Fibroblast of lung (primary cell): ENCODE data around the gene TMPRSS4. TPM values are rescaled to one million over a fixed set of nuclear protein-coding genes. Genes with fewer than 3 reads are reported as not detected.

Experiments used
- DNase-seq, 2 donors: peaks; one replicate each; pipeline versions ENCODE4 v3.0.0 to v3.0.0-alpha.2; 2010; ENCODE audit warnings: low read depth in 2 of 2
- H2AFZ ChIP-seq: 2 replicates; pipeline ENCODE4 v1.5.1; 2012; ENCODE audit warnings: low read length, control low read depth, inconsistent platforms
- H3K27ac ChIP-seq: 2 replicates; pipeline ENCODE4 v1.5.1; 2011; ENCODE audit warnings: low read length, control low read depth; ENCODE audit not compliant: insufficient read depth
- H3K27me3 ChIP-seq: 2 replicates; pipeline ENCODE4 v1.5.1; 2011; ENCODE audit warnings: mild to moderate bottlenecking, low read length; ENCODE audit not compliant: control insufficient read depth, insufficient read depth
- H3K36me3 ChIP-seq: 2 replicates; pipeline ENCODE4 v1.5.1; 2011; ENCODE audit warnings: low read length; ENCODE audit not compliant: control insufficient read depth, insufficient read depth
- H3K4me1 ChIP-seq: 2 replicates; pipeline ENCODE4 v1.5.1; 2011; ENCODE audit warnings: low read length; ENCODE audit not compliant: control insufficient read depth, insufficient read depth; ENCODE audit errors: extremely low read depth
- H3K4me2 ChIP-seq: 2 replicates; pipeline ENCODE4 v1.5.1; 2011; ENCODE audit warnings: low read length, control low read depth; ENCODE audit not compliant: insufficient read depth; ENCODE audit errors: extremely low read depth
- H3K4me3 ChIP-seq, 4 experiments: fragments of 200-600 bp in 1 of 4; sonication (generic) in 1 of 4; replicated peaks in 1 of 4; 2 replicates each; pipeline ENCODE4 v1.5.1; 2011 to 2016; ENCODE audit warnings: low read length in 4 of 4, low read depth in 3 of 4, mild to moderate bottlenecking in 3 of 4, control low read depth in 2 of 4, inconsistent platforms in 1 of 4, mixed read lengths in 1 of 4; ENCODE audit not compliant: insufficient read depth in 1 of 4; ENCODE audit errors: control extremely low read depth in 1 of 4
- H3K79me2 ChIP-seq: 2 replicates; pipeline ENCODE4 v1.5.1; 2012; ENCODE audit warnings: mild to moderate bottlenecking, low read length, inconsistent platforms; ENCODE audit not compliant: control insufficient read depth, insufficient read depth
- H3K9ac ChIP-seq: 2 replicates; pipeline ENCODE4 v1.5.1; 2011; ENCODE audit warnings: mild to moderate bottlenecking, low read length, control low read depth; ENCODE audit not compliant: insufficient read depth
- H3K9me3 ChIP-seq: 2 replicates; pipeline ENCODE4 v1.5.1; 2012; ENCODE audit warnings: low read depth, low read length; ENCODE audit not compliant: control insufficient read depth, insufficient read depth
- H4K20me1 ChIP-seq: 2 replicates; pipeline ENCODE4 v1.5.1; 2011; ENCODE audit warnings: low read length; ENCODE audit not compliant: control insufficient read depth, insufficient read depth; ENCODE audit errors: extremely low read depth
- EZH2 ChIP-seq: IDR thresholded peaks from 2 replicates; pipeline ENCODE4 v1.5.1; 2012; ENCODE audit warnings: low read length, control low read depth, mild to moderate bottlenecking; ENCODE audit errors: missing control alignments
- polyA plus RNA-seq, 2 donors: library from polyadenylated mRNA; depleted of rRNA in 1 of 2; stranded (reverse) in 1 of 2; unstranded in 1 of 2; fragments of >200 nt; gene quantifications; 2 replicates each; pipeline ENCODE4 v1.2.1, GENCODE V29; 2011 to 2012; ENCODE audit warnings: missing spikeins in 1 of 2
- total RNA-seq: library from RNA; depleted of rRNA; stranded (reverse); fragments of >200 nt; gene quantifications from 2 replicates; pipeline ENCODE4 v1.2.1, GENCODE V29; 2014
- TF ChIP-seq, protein P1 (sequence below), 2 donors: IDR thresholded peaks in 1 of 2; conservative IDR thresholded peaks in 1 of 2; 1 replicate in 1 of 2; 2 replicates in 1 of 2; pipeline ENCODE4 v1.5.1; 2011 to 2012; ENCODE audit warnings: low read length in 2 of 2, control low read depth in 1 of 2, inconsistent platforms in 1 of 2, low read depth in 1 of 2, mild to moderate bottlenecking in 1 of 2

Gene TMPRSS4
- total and polyA plus RNA-seq, 2 donors (not counting 1 experiment from before 2014, with no cell fraction given), result not detected

- Histone ChIP-seq H4K20me1 (no peaks in the 10 kb centered on the region), H3K9ac (no peak overlapping the region), H3K36me3 (no peaks in the 10 kb centered on the region), H3K9me3 (no peaks in the 10 kb centered on the region), H3K4me1 (no peaks in the 10 kb centered on the region), H3K79me2 (no peaks in the 10 kb centered on the region), H3K4me2 (no peak overlapping the region), H2AFZ (no peak overlapping the region), H3K27me3 (no peaks in the 10 kb centered on the region), H3K27ac (no peak overlapping the region), H3K4me3 (no peak overlapping the region)
- DNase-seq, result no peak
- TF ChIP-seq EZH2, result no peak
- TF ChIP-seq, protein P1, sequence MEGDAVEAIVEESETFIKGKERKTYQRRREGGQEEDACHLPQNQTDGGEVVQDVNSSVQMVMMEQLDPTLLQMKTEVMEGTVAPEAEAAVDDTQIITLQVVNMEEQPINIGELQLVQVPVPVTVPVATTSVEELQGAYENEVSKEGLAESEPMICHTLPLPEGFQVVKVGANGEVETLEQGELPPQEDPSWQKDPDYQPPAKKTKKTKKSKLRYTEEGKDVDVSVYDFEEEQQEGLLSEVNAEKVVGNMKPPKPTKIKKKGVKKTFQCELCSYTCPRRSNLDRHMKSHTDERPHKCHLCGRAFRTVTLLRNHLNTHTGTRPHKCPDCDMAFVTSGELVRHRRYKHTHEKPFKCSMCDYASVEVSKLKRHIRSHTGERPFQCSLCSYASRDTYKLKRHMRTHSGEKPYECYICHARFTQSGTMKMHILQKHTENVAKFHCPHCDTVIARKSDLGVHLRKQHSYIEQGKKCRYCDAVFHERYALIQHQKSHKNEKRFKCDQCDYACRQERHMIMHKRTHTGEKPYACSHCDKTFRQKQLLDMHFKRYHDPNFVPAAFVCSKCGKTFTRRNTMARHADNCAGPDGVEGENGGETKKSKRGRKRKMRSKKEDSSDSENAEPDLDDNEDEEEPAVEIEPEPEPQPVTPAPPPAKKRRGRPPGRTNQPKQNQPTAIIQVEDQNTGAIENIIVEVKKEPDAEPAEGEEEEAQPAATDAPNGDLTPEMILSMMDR (conservative IDR thresholded peaks at IDR 0.05 in 1 of 2, IDR thresholded peaks at IDR 0.05 in 1 of 2; ENCODE audit: low read depth in 1 of 2, low read length in 2 of 2), result no peak
These were observed 89.8 kb downstream of the TMPRSS4 start for GRCh38 chr11:118166641-118167040.

DNA sequence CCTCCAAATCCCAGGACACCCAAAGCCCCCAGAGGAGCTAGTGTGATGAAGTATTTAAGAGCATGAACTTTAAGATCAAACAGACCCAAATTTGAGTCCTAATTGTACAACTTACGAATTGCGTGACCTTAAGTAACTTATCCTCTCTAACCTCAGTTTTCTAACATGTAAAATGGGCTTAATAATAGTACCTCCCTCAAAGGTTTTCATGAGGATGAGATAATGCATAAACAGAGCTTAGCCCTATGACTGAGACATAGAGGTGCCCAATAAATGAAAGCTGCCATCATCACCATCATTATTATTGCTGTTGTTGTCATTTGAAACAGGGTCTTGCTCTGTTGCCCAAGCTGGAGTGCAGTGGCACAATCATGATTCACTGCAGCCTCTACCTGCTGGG lies 90.4 kb downstream of the TMPRSS4 start:
- H3K4me2 ChIP-seq, result no peak overlapping the region
- DNase-seq, result no peak
- H3K27ac ChIP-seq, result no peak overlapping the region
- no peaks in the 10 kb centered on the region for H3K36me3 ChIP-seq
- H3K79me2 ChIP-seq, result no peaks in the 10 kb centered on the region
- no peak overlapping the region for H3K9ac ChIP-seq
- no peak overlapping the region for H2AFZ ChIP-seq
- TF ChIP-seq, protein P1 (conservative IDR thresholded peaks at IDR 0.05 in 1 of 2, IDR thresholded peaks at IDR 0.05 in 1 of 2; ENCODE audit: low read depth in 1 of 2, low read length in 2 of 2), result no peak
- no peak for TF ChIP-seq EZH2
- no peaks in the 10 kb centered on the region for H3K9me3 ChIP-seq
- H3K27me3 ChIP-seq, result no peaks in the 10 kb centered on the region
- no peaks in the 10 kb centered on the region for H4K20me1 ChIP-seq
- no peak overlapping the region for H3K4me3 ChIP-seq
- no peaks in the 10 kb centered on the region for H3K4me1 ChIP-seq

- Histone ChIP-seq H3K27ac (no peak overlapping the region), H3K4me3 (no peak overlapping the region), H3K9me3 (no peaks in the 10 kb centered on the region), H2AFZ (no peak overlapping the region), H3K4me1 (no peaks in the 10 kb centered on the region), H3K4me2 (no peak overlapping the region), H3K9ac (no peak overlapping the region), H3K27me3 (no peaks in the 10 kb centered on the region), H3K79me2 (no peaks in the 10 kb centered on the region), H3K36me3 (no peaks in the 10 kb centered on the region), H4K20me1 (no peaks in the 10 kb centered on the region)
- TF ChIP-seq EZH2, result no peak
- TF ChIP-seq, protein P1 (conservative IDR thresholded peaks at IDR 0.05 in 1 of 2, IDR thresholded peaks at IDR 0.05 in 1 of 2; ENCODE audit: low read depth in 1 of 2, low read length in 2 of 2), result no peak
- DNase-seq, result no peak
These were observed 91.0 kb downstream of the TMPRSS4 start for GRCh38 chr11:118167906-118168305.
